ENCODE results near the gene CDK15.
"Not testable (repeated sequence)": the region's sequence is repeated elsewhere in the genome, so short reads cannot be mapped to it uniquely, and the experiment has no call there.

The CDK15 gene

DNA sequence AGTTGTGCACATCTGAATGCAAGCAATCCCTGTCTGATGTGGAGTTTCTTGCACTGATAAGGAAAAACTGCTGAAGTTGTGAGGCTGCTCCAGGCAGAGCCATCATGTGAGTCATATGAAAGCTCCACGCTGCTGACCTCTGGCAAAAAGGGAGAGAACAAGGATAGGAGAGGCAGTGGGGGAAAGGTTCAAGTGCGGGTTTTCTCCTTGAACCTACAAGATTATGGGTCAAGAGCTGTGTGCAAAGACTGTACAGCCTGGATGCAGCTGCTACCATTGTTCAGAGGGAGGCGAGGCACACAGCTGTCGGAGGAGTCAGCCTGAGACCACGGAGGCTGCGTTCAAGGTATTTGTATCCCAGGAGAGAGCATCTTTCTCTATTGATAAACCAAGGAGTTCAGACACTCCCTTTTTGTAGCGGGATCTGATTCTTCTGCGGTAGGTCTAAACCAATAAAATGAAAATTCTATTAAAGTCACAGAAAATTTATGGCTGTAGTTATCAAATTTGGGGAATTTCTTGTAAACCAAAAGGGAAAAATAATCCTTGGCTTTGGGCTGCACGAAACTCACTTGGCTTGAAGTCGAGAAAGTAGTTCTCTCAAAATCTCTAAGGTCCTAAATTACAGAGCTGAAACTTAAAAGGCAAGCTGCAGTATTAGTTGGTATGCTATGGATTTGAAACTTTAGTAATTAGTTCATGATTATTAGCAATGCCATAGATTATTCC is at the start of gene CDK15:
Gene CDK15, plus strand, starts transcription at position 96 of the 729 bp plus-strand sequence. Its CDS starts 128 bp downstream, at position 224.
- no peak for DNase-seq

DNA sequence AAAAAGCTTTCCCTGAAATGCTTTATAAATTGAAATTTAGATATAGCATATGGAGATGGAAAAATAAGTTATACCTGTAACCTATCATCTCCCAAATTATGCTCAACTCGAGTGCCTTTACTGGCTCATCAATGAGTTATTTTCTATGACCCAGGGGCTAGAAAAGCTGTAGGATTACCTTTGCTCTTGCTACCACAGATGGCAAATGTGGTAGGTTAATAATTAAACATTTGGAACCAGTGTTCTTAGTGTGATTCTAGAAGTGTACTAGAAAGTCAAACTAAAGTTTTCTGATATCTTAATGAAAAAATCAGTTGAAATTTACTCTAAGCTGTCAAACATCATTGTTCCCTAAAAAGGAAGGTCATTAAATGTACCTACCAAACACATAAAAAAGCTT is 48.1 kb upstream of the CDK15 start:
- no peak for DNase-seq

DNA sequence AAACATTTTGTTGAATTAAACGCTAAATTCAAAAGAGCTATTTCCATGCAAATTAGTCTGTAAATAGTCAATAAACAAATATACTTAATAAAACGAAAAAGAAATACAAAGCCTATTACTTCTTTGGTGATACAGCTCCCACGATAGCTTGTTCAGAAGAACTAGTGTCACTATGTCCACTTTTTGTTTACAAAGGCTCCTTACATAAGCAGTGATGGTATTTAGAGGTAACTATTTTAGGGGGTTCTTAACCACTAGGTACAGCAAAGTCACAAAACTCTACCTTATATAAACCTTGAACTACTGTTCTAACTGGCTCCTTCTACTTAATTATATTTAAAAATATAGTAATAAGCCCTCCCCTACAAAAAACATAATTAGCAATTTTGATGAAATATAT is 47.5 kb upstream of the CDK15 start:
- no peak for DNase-seq

DNA sequence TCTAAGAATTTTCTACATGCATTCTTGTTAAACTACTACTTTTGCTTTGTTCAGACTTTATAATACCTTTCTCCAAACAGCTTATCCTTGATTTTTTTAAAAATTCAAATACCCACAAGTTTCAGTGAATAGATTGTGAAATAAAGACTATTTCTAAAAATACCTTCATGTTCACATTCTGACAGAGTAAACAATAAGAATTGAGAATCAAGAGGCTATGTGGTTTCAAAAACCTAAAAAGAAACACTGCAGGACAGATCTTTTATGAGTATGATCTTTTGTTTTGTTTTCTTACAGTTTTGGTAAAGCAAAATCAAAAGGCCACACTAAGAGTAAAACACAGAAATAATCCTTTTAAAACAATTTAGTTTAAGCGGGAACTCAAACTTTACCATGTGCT is 46.8 kb upstream of the CDK15 start:
- no peak for DNase-seq

GRCh38 chr2:201761101-201761500 is 45.2 kb upstream of the CDK15 start:
- DNase-seq, result no peak

- DNase-seq, result not testable (repeated sequence)
These were observed 41.9 kb upstream of the CDK15 start for GRCh38 chr2:201764469-201764868.

- no peak for DNase-seq
These were observed 40.5 kb upstream of the CDK15 start for GRCh38 chr2:201765799-201766198.

GRCh38 chr2:201768918-201769317 is 37.4 kb upstream of the CDK15 start:
- DNase-seq, result no peak

GRCh38 chr2:201769666-201770373 is 36.5 kb upstream of the CDK15 start:
- DNase-seq, result no peak

DNA sequence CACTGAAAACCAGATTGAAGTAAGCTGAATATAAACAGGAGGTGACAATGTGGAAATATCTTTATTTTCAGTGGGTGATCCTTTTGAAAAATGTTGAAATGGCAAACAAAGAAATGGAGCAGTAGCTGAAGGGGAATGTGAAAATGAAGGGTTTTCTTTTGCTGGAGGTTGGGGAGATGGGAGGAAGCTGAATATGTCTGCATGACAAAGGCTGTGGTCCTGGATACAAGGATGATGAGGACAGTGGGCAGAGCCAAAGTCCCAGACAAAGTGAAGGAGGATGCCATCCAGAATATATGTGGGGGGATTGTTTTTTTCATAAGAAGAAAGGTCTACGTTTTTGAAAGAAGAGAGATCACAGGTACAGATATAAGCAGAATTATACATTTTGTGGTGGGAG is 32.3 kb upstream of the CDK15 start:
- DNase-seq, result no peak

- no peak for DNase-seq
These were observed 31.8 kb upstream of the CDK15 start for GRCh38 chr2:201774546-201774945.

DNA sequence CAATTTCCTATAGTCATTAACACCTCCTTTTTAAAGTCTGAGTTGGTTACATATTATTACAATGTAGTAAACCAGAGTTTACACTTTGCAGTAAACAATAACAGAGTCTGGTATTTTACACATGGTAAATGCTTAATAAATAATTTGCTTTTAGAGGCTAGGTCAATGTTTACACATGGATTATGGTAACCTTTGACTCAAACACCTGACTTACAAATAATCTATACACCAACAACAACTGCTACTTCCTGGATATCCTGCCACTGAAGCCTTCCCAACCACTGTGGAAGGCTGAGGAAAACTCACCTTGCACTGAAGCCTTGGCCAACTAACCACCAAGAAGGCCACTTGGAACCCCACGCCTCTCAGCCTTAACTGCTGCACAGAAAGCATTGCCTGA is 31.0 kb upstream of the CDK15 start:
- DNase-seq, result no peak

- DNase-seq, result no peak
These were observed 29.3 kb upstream of the CDK15 start for GRCh38 chr2:201777043-201777442.

GRCh38 chr2:201777869-201778268 is 28.5 kb upstream of the CDK15 start:
- no peak for DNase-seq

- DNase-seq, result no peak
These were observed 26.2 kb upstream of the CDK15 start for GRCh38 chr2:201779901-201780673.

DNA sequence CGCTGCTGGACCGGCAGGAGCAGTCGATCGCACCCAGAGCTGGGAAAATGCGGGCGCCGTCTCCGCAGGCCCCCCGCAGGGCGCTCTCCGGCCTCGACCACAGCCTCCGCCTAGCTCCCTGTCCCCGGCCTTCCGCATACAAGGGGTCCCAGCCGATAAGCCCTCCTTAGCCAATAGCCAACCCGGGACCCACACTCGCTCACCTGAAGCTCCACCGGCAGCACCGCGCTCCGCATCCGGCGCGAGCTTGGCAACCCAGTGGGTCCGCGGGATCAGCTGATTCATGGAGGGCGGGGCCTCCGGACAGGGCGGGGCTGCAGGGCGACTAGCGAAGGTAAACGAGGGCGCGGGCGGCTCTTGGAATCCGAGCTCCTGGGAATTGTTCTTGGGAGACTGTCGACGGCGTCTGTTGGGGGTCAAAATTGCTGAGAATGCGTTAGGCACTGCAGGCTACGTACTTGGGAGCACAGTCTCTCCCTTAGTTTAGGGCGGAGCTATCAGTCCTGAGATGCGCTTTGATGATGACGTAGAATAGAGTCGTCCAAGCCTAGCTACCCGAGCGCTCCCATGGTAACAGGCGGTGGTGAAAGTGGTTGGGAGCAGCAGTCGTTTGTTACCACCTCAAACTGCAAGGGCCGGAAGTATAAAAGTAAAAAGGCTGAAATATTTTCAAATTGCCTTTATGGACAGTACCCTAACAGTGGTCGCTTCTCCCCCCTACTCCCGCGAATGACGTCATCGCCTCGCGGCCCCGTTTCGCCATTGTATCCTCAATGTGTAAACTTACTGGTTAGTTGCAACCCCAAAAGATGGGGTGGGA is 25.5 kb upstream of the CDK15 start, which contains the start of gene ALS2:
Gene ALS2, minus strand, starts transcription at position 260 of the 820 bp plus-strand sequence. CDS start 12,048 bp downstream, outside the sequence.
- DNase-seq, result peak; percentile 96 to 97

GRCh38 chr2:201781557-201782051 is 24.7 kb upstream of the CDK15 start:
- DNase-seq, result peak in 1 of 2 experiments; percentile 46

GRCh38 chr2:201784563-201784962 is 21.8 kb upstream of the CDK15 start:
- DNase-seq, result no peak

DNA sequence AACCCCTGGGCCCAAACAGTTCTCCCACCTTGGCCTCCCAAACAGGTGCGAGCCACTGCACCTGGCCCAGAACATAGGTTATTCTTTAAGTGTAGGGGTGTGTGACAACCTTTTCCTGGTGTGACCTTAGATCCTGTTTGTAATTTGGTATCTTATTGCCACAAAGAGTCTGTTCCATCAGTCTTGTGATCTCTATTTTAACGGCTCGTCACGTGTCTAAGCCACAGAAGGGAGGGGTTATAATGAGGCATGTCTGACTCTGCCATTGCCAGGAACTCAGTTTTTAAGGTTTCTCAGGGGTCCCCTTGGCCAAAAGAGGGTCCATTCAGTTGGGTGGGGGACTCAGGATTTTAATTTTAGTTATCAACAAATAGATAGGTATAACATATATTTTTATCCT is 21.2 kb upstream of the CDK15 start:
- no peak for DNase-seq

GRCh38 chr2:201786471-201786870 is 19.9 kb upstream of the CDK15 start:
- DNase-seq, result no peak

DNA sequence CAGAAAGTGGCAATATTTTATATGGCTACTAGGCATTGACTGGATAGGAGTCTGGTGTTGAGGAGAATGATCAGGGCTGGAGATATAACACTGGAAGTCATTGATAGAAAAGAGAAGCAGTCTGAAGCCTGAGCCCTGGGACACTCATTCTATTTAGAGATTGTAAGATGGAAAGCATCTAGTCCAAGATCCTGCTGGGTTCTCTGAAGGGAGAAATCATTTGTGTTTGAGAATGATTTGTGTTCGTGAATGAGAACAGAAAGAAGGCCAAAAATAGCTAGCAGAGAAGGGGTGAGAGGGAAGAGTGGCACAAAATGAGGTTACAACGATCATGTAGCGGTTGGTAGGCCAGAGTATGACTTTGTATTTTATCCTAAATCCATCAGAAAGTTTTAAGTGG is 18.0 kb upstream of the CDK15 start:
- no peak for DNase-seq

DNA sequence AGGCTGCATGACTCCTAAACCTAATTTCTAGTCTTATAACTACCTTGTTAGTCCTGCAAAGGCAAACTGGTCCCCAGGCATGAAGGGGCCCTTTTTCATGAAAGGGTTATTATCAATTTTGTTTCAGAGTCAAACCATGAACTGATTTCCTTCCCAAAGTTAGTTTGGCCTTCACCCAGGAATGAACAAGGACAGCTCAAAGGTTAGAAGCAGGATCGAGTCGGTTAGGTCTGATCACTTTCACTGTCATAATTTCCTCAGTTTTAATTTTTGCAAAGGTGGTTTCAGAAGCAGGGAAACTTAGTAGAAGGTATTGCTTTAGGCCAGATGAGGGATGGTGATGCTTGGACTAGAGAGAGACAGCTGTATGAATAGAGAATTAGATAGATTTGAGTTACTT is 16.9 kb upstream of the CDK15 start:
- DNase-seq, result no peak

Data from activated T-cell treated with anti-CD3 and anti-CD28 coated beads, Interleukin-2, amount 50 U/mL, for 48 hours (primary cell).